DMS53 treated with DMSO at 0.1 percent for 48 hours (cell line): ENCODE measurements around the gene FNDC3B.

ENCODE experiments used
- DNase-seq: peaks from one replicate; lab custom pipeline; 2025; ENCODE audit not compliant: unreplicated experiment; lab: John Stamatoyannopoulos, UW

Gene FNDC3B

DNA sequence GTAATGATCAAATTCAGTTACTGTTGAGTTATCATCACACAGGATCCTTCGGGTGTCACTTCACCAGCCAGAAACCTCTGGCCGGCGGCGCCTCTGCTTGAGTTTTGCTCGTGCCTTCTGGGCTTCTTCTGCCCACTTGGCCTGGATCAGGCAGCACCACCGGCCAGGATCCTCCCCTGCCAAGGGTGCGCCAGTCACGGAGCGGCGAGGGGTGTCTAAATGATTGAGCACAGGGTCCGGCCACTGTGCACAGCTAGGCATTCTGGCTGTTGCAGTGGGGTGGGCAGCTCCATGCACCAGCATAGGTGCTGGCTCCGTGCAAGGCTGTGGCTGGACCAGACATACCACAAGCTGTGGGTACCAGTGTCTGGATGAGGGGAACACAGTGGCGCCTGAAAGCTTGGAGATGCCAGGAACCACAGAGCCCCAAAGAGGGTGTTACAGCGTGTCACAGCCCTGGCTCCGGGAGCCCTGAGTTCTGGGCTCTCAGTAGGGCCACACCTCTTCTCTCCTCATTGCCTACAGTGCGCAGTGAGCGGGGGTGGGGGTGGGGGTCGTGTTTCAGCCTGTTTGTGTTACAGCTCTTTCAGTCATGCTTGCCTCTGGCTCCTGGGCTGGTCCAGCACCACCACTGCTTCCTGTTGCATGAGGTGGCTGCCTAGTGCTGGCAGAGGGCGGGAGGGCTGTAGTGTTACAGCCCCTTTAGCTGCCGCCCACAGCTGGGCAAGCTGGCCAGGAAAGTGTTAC lies 169.4 kb downstream of the FNDC3B start:
- DNase-seq = no peak

DNA sequence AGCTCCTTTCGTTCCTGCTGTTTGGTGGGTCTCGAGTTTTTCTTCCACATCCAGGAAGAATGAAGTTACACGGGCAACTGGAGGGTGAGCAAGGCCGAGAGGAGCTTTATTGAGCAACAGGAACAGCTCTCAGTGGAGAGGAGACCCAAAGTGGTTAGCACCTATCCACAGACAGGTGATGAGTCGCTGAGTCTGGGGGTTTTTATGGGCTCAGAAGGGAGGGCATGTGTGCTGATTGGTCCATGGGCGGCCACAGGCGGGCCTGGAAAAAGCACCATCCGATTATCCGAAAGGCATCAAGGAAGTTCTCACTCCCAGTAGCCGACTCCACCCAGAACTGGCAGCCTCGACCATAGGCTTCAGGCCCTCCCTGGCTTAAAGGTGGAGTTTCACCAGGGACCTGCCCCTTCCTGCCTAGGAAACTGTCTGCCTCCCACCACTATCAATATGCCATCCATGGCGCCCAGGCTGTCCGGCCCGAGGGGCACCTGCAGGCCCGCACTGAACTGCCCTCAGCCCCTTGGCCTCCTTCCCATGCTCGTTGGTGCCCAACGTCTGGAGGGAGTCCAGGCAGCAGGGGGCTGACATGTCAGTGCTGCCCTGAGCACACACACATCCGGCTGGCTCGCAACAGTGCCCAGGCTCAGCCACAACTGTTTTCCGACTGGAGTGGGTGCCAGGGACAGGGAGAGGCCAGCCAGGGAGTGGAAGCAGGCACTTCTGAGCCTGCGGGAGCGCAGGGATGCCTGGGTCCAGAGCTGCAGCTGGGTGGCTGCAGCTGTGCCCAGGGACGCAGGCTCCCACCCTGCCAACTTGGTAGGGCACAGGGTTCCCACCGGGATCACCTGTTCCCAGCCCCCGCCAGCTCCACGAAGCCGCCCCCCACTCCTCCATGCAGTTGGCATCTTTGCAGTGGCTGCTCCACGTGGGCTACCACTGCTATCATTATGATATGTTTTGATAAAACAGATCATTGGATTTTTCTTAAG lies 170.2 kb downstream of the FNDC3B start:
- DNase-seq = no peak

DNA sequence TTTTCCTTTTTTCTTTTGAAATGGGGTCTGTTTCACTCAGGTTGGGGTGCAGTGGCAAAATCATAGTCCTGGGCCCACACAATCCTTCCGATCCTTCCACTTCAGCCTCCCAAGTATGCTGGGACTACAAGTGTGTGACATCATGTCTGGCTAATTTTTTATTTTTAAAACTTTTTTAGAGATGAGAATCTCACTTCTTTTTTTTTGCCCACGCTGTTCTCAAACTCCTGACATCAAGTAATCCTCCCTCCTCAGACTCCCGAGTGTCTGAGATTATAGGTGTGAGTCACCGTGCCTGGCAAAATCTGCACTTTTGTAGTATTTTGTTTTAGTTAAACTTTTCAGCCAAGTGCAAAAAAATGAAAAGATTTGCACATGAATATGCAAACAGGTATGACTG lies 171.0 kb downstream of the FNDC3B start:
- DNase-seq = no peak

DNA sequence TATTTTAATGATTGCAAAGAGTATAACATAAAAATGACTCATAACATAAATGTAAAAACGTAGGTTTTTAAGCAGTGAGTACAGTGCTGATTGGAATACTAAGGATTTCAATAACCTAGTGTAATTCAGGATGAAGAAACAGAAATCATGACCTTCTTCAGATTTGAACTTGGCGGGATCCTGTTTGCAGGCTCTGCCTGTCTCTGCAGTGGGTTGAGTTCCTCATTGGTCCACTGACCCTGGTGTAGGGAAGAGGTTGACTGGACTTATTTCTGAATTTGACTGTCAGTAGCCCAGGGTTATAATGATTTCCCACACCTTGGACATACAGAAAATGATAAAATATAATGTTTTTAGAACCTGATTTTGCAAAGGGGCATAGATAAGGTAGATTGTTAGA lies 171.7 kb downstream of the FNDC3B start:
- no peak for DNase-seq

DNA sequence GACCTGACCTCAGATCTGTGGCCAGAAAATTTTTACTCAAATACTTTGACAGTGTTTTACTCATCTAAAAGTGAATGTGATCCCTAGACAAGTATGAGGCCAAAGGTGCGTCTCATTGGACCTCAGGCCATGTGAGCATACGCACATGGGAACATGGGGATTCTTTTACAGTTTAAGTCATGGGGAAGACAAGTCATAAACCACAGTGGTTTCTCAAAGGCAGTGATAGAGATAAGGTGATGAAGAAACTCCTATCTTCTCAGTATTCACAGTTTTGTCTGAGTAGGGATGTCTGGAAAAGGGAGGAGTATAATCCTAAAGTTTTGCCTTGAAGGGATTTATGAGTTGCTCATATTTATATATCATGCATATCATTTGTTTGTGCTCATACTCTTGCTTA lies 173.8 kb downstream of the FNDC3B start:
- no peak for DNase-seq

DNA sequence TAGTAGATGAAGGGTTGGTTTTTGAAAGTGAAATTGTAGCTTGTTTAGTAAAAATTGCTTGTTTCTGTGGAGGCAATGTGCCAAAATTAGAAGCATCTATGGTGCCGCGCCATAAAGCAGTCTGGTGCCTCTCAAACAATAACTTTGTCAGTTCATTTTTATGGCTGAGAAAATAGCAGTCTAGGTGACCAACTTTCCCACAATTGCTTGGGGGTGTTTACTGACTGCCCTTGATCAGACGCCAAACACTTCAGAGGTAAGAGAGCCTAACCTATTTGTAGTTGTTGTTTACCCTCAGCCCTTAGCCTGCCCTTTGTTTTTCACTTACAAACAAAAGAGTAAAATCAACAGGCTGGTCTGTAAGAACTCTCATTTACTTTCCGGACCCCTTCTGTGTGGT lies 174.5 kb downstream of the FNDC3B start:
- peak; percentile 79 for DNase-seq

DNA sequence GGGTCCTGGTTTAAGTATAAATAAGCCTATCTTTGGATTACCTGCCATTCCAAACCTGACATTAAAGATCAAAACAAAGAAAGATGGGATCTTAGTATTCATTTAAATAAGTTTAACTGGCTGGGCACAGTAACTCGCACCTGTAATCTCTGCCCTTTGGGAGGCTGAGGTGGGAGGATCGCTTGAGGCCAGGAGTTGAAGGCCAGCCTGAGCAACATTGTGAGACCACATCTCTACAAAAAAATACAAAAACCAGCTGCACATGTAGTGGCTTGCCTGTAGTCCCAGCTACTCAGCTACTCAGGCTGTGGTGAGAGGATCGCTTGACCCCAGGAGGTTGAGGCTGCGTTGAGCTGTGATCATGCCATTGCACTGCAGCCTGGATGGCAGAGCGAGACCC lies 176.9 kb downstream of the FNDC3B start:
- DNase-seq = no peak

DNA sequence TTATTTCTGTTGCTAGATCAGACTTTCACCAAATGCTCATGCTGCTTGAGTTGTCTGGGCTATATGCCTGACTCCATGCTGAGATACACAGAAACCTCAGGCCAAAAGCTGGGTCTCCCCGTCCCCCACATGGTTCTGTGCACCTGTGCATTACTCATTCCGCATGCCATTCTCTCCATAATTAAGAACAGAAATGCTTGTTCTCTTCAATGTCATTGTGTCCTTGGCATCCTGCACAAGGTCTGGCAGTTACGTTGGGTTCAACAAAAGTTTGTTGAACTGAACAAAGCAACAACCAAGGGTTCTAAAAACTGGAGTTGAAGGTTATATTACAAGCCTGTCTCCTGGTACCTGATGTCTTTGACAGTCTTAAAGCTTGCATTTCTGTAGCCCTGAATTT lies 177.5 kb downstream of the FNDC3B start:
- DNase-seq = no peak

DNA sequence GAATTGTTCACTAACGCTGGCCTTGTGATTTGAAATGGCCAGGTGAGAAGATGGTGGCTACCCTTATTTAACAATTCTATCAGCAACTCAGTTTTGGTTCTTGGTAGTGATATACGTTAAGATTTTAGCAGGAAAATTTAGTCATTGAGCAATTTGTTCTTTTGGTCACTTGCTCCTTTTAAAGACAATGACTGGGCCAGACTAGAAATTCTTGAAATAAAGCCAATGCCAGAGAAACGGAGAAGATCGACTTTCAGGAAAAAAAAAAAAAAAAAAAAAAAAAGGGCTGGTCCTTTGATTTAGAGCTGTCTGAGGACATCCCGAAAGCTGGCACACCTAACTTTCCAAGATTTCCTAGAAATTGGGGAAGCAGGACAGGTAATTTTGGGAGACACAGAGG lies 178.5 kb downstream of the FNDC3B start:
- DNase-seq = no peak

DNA sequence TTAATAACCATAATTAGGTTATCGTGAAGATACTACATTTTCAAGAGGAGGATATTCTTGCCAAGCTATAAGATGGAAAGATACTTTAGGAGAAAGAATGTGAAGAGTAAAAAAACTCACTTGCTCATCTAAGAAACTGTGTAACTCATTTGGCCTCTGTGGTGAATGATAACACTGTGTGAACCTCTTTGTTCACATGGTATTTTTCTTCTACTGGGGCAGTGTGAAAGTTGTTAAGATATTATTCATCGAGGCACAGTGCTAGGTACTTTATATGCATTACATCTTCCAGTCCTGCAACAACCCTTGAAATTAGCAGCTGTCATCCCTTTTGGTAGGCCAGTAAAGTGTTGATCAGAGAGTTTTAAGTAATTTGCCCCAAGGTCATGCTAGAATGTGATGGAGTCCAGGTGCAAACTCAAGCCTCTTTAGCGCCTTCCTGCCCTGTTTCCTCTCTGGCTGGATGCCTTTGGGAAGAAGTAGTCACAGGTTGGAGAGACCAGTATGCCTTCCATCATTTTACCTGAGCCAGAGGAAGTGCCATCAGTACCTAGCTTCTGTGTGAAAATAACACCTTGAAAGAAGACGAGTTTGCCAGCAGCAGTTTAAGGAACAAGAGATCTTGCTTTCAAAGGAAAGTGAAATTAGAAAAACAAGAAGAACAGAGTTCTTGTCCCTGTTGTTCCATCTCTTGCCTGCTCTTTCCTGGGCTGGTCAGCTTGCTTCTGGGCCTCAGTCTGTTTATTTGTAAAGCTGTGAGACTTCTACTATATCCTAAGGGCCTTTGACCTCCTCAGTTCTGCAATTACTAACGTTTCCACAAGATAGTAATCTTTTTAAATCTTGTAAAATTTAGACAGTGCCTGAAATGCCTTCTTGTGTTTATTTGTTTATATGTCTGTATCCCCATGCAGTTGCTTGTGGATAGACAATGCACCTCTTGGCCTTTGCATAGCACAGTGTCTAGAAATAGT lies 179.3 kb downstream of the FNDC3B start:
- DNase-seq = peak; percentile 5

DNA sequence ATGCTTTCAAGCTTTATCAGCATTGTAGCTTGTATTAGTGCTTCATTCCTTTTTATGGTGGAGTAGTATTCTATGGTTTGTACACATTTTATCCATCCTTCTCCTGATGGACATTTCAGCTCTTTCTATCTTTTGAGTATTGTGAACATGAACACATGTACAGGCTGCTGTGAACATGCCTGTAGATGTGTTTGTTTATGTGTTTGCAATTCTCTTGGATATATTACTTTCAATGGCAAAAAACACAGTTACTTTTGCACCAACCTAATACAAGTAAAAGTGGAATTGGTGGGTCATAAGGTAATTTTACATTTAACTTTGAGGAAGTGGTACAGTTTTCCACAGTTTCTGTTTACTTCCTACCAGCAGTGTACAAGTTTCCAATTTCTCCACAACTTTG lies 180.4 kb downstream of the FNDC3B start:
- no peak for DNase-seq

DNA sequence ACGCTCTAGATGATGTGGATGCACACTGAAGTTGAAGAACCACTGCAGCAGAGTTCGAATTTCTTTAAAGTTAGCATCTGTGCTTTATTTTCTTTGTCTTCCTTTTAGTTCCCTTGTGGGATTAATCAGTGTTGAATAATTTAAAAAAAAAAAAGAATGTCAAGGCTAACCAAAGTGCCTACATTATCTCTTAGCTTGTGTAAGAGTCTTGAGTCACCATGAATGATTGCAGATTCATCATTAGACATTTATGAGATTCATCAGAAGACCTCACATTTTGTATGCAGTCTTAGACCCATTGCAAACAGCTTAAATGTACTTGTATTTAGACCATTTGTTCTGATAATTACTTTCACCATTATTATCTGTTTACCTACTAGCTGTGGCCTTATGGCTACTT lies 182.2 kb downstream of the FNDC3B start:
- DNase-seq = no peak

DNA sequence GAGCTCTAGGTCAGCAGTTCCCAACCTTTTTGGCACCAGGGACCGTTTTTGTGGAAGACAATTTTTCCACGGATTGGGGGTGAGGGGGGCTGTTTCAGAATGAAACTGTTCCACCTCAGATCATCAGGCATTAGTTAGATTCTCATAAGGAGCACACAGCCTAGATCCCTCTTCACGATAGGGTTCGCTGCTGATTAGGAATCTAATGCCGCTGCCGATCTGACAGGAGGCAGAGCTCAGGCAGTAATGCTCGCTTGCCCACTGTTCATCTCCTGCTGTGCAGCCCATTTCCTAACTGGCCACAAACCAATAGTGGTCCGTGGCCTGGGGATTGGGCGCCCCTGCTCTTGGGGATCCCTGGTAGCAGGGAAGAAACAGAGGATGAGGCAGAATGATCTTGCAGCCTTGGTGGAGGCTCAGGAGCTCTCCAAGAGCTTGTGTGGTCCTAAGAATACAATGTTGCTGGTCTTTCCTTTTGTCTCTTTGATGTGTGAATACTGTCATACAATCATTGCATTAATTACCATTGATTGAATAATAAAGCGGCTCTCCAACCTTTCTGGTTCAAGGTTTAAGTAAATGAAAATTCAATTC lies 183.2 kb downstream of the FNDC3B start:
- no peak for DNase-seq

DNA sequence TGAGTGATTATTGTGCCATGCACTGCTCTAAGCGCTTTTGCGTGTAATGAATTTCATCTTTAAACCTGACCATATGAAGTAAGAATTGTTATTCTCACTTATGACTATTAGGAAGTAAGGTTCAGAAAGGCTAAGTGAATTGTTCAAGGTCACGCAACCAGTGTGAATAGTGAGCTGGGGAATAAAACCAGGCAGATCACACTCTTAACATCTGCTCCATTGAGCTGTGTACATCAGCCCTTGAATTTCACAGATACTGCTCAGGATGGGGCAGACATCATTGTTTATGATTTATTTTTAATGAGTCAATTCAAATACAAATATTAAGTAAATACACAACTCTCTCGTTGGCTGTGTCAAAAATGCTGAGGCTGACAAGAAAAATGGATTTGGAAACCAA lies 184.5 kb downstream of the FNDC3B start:
- DNase-seq = peak; percentile 29

DNA sequence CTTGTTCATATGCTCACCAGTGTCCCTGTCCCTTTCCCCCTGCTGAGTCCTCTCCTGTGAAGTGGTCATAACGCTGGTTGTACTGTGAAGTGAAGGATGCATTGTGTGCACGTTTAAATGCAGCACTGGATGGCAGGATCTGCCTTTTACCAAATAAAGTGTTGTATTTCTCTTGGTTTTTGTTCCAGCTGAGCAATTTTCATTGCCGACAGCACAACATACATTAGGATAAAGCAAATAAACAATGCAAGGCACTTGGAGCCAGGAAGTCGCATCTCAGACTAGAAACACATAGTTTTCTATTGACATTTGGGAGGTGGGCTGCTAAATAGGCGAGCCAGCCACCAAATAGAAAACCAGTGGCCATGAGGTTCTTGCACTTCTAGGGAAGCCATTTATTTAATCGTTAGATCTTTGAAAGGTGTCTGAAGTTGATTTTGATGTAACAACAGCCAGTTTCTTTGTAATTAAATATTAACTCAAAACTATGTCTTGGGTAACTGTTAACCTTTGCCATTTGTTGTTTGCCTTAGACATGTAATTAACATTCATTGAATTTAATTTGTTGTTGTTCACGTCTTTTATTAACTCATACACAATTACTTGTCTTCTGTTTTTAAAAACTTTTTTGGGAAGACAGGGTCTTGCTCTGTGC lies 185.3 kb downstream of the FNDC3B start:
- DNase-seq = peak; percentile 67

DNA sequence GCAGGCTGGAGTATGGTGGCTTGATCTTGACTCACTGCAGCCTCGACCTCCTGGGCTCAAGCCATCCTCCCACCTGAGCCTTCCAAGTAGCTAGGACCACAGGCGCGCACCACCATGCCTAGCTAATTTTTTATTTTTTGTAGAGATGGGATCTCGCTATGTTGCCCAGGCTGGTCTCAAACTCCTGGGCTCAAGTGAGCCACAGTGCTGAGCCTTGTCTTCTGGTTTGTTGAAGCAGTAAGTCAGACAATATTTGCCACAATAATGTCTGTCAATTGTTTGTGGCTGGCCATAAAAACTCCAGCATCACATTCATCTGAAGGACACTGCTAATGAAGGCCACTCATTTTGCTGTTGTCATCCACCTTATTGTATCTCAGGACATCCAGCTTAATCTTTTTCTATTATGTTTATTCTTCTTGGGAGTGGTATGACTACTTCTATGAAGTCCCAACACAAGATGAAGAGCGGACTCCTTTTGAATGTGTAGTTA lies 185.9 kb downstream of the FNDC3B start:
- DNase-seq = no peak

DNA sequence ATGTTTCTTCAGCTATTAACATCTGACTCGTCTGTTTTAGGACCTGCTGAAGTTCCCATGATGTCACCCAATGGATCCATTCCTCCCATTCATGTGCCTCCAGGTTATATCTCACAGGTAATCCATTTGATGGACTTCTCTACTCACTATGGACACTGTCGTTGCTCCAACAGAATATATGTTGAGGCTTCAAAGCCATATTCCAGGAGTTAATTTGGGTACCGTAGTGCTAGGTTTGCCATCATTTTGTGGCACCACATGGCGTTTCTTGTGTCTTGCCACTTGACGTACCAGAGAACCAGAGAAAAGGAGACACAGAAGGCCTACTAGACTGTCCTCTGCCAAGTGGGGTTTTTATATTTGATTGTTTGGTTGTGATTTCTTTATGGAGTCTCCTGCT lies 187.5 kb downstream of the FNDC3B start:
- no peak for DNase-seq

DNA sequence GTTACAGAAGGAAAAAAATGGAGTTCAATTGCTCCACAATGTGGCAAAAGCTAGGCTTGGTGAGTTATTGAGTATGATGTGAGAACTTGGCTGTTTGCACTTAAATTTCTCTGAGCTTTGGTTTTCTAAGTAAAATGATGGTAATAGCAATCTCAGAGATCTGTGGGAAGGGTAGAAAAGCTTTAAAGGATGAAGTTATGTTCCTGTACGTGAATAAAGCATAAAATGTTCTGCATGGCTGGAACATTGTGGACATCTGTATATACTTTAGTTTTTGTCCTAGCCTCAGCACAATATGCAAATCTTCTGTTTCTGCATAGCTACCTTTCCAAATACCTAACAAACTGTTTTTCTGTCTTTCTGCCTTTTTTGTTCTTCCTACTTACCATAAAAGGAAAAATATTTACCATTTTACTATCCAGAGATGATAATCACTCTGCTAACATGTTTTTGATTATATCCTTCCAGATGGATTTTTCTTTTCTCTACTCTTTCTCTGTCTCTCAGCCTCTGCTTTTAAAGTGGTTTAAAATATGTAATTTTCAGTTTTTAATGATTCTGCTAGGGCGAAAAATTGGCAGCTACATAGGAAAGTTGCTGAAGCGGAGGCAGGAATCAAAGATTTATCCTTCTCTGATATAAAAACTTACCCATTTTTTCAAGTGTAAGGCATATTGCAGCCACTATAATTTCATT lies 188.1 kb downstream of the FNDC3B start:
- DNase-seq = no peak

DNA sequence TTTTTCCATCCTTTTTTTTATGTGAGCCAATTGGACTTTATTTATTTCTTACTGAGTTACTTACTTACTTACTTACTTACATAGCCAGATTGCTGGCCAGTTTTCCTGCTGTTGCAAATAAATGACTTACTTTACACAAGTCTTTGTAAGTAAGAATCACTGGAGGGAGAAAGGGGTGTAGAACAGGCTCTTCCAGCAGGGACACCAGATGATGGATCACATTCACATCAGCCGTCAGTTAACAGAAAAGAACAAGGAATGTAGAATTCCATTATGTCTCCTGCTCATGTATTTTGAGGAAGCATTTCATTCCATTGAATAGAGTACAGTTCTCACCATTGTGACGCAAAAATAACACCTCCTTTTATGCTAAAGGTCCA lies 188.6 kb downstream of the FNDC3B start:
- no peak for DNase-seq
